ENCODE results near the gene CBLL2.

CBLL2 gene

GRCh38 chrX:22272613-22273012 lies at the start of gene CBLL2:
CBLL2 (plus strand) TSS chrX:22272913; CDS start chrX:22272992, 79 bp downstream.
- H3K36me3 Mint-ChIP-seq (ENCODE audit: low read depth), result no peaks in the 10 kb centered on the region

GRCh38 chrX:22234380-22234779 lies 38.3 kb upstream of the CBLL2 start:
- no peak for TF ChIP-seq CTCF (IDR thresholded peaks at IDR 0.05)
- Mint-ChIP-seq H3K9me3 (peaks cover 22% of the 10 kb centered on the region), H3K4me1 (peaks cover 19% of the 10 kb centered on the region), H3K36me3 (ENCODE audit: low read depth) (peaks cover 5% of the 10 kb centered on the region), H3K4me3 (no peak overlapping the region), H3K27ac (no peak overlapping the region), H3K27me3 (ENCODE audit: low read depth, poor library complexity) (no peaks in the 10 kb centered on the region)
- peak; percentile 7 for DNase-seq

More at GRCh38 chrX:22272613-22273012, at the start of gene CBLL2:
- no peak for DNase-seq
- H3K27ac Mint-ChIP-seq, result no peak within 1 kb of the TSS
- peaks cover 21% of the 10 kb centered on the region for H3K9me3 Mint-ChIP-seq
- peaks cover 2% of the 10 kb centered on the region for H3K27me3 Mint-ChIP-seq (ENCODE audit: low read depth, poor library complexity)
- peaks cover 16% of the 10 kb centered on the region for H3K4me1 Mint-ChIP-seq
- no peak for TF ChIP-seq CTCF (IDR thresholded peaks at IDR 0.05)
- no peak within 1 kb of the TSS for H3K4me3 Mint-ChIP-seq

GRCh38 chrX:22237479-22237878 lies 35.2 kb upstream of the CBLL2 start:
- peaks cover 5% of the 10 kb centered on the region for H3K36me3 Mint-ChIP-seq (ENCODE audit: low read depth)
- H3K4me3 Mint-ChIP-seq, result no peak overlapping the region
- H3K9me3 Mint-ChIP-seq, result peaks cover 44% of the 10 kb centered on the region
- no peak for TF ChIP-seq CTCF (IDR thresholded peaks at IDR 0.05)
- no peak for DNase-seq
- H3K27ac Mint-ChIP-seq, result peak overlapping the region; percentile 49
- no peaks in the 10 kb centered on the region for H3K27me3 Mint-ChIP-seq (ENCODE audit: low read depth, poor library complexity)
- H3K4me1 Mint-ChIP-seq, result peaks cover 19% of the 10 kb centered on the region

- Mint-ChIP-seq H3K9me3 (peaks cover 21% of the 10 kb centered on the region), H3K4me1 (no peaks in the 10 kb centered on the region), H3K27me3 (ENCODE audit: low read depth, poor library complexity) (no peaks in the 10 kb centered on the region), H3K27ac (no peak overlapping the region), H3K36me3 (ENCODE audit: low read depth) (no peaks in the 10 kb centered on the region), H3K4me3 (no peak overlapping the region)
- TF ChIP-seq CTCF (IDR thresholded peaks at IDR 0.05), result no peak
- DNase-seq, result no peak
Observed at GRCh38 chrX:22246620-22247019, 26.1 kb upstream of the CBLL2 start.

GRCh38 chrX:22247169-22247568 lies 25.5 kb upstream of the CBLL2 start:
- Mint-ChIP-seq H3K4me1 (no peaks in the 10 kb centered on the region), H3K36me3 (ENCODE audit: low read depth) (no peaks in the 10 kb centered on the region), H3K27me3 (ENCODE audit: low read depth, poor library complexity) (no peaks in the 10 kb centered on the region), H3K9me3 (peaks cover 19% of the 10 kb centered on the region), H3K27ac (no peak overlapping the region), H3K4me3 (no peak overlapping the region)
- no peak for DNase-seq
- TF ChIP-seq CTCF (IDR thresholded peaks at IDR 0.05), result no peak

- Mint-ChIP-seq H3K36me3 (ENCODE audit: low read depth) (no peaks in the 10 kb centered on the region), H3K4me3 (no peak overlapping the region), H3K9me3 (peaks cover 7% of the 10 kb centered on the region), H3K27me3 (ENCODE audit: low read depth, poor library complexity) (no peaks in the 10 kb centered on the region), H3K27ac (no peak overlapping the region), H3K4me1 (no peaks in the 10 kb centered on the region)
- DNase-seq, result no peak
- TF ChIP-seq CTCF (IDR thresholded peaks at IDR 0.05), result no peak
Observed at GRCh38 chrX:22248401-22248800, 24.3 kb upstream of the CBLL2 start.
